Ovary (tissue), 9 donors: ENCODE results near the gene RYR3. TPM values are rescaled to one million over a fixed set of nuclear protein-coding genes. Genes with fewer than 3 reads are reported as not detected.

Experiments
- DNase-seq, 5 donors: peaks; one replicate each; pipeline ENCODE4 v3.0.0-alpha.2; 2019 to 2020
- H3K27ac ChIP-seq, 2 donors: fragments of 200-600 bp; one replicate each; pipeline versions ENCODE4 v1.5.1 to v1.8.0; 2019 to 2022
- H3K27me3 ChIP-seq: fragments of 200-600 bp; one replicate; pipeline ENCODE4 v1.8.0; 2022
- H3K36me3 ChIP-seq: fragments of 200-600 bp; sonication (generic); one replicate; pipeline ENCODE4 v1.5.1; 2019
- H3K4me1 ChIP-seq: one replicate; pipeline ENCODE4 v1.8.1; 2013; ENCODE audit warnings: mild to moderate bottlenecking, moderate library complexity; ENCODE audit not compliant: insufficient read depth
- H3K4me3 ChIP-seq: fragments of 200-600 bp; sonication (generic); one replicate; pipeline ENCODE4 v1.5.1; 2017
- H3K9me3 ChIP-seq, 2 donors: fragments of 200-600 bp in 1 of 2; sonication (generic) in 1 of 2; one replicate each; pipeline versions ENCODE4 v1.5.1 to v1.8.1; 2013 to 2019; ENCODE audit warnings: mild to moderate bottlenecking in 1 of 2, moderate library complexity in 1 of 2
- CTCF ChIP-seq, 3 donors: fragments of 450-650 bp in 2 of 3; fragments of 200-600 bp in 1 of 3; IDR thresholded peaks; one replicate each; pipeline versions ENCODE4 v1.5.1 to v1.8.0; 2016 to 2022; ENCODE audit warnings: antibody characterized with exemption in 3 of 3, mild to moderate bottlenecking in 1 of 3
- EP300 ChIP-seq: sonication (generic); formaldehyde crosslinking; IDR thresholded peaks from one replicate; pipeline ENCODE4 v1.6.1; 2017; ENCODE audit warnings: antibody characterized with exemption
- POLR2A ChIP-seq: fragments of 450-650 bp; IDR thresholded peaks from one replicate; pipeline ENCODE4 v1.6.1; 2017; ENCODE audit warnings: antibody characterized with exemption, mild to moderate bottlenecking, moderate library complexity
- WGBS, 3 donors: extraction: QIAGEN DNeasy Blood & Tissue Kit in 1 of 3; methylation state at CpG; one replicate each; pipeline versions ENCODE4 v1.1.5 to v1.1.7; 2013 to 2017; 5-methylcytosine and 5-hydroxymethylcytosine counted together
- intact Hi-C, 4 donors: fragments of 100-400 bp; cut with DNase I; formaldehyde crosslinking; loops; one replicate each; pipeline versions ENCODE4 v1.11.0 to v1.15.1; 2022 to 2023
- polyA plus RNA-seq, 2 donors: library from polyadenylated mRNA; stranded (reverse); fragments of 200-250 nt in 1 of 2; fragments of 350-450 nt in 1 of 2; fragmentation: Illumina TruSeq in 1 of 2; extraction: RNeasy Lipid Tissue Mini Kit (QIAGEN cat#74804) in 1 of 2; gene quantifications; one replicate each; pipeline ENCODE4 v1.2.3, GENCODE V29; 2013 to 2014
- total RNA-seq, 7 donors: library from RNA; depleted of rRNA in 2 of 7; stranded (reverse); fragments of >200 nt in 2 of 7; fragmentation: NEBNext Ultra II Directional in 3 of 7; extraction: Animal tissue kit (Norgen Biotek cat#: 25700) in 3 of 7; gene quantifications; one replicate each; pipeline versions ENCODE4 v1.1.0 to v1.2.4, GENCODE V29; 2016 to 2023
- donor health status: DM: no; HTN: no; CAD: no; lungs with moderate emphysema.
- donor health status: DM: no; HTN: no; CAD: no.
- donor health status: Bipolar disorder and iron deficiency.
- donor health status: DM: yes; HTN: yes; CAD: no.
- donor health status: DM: no; HTN: no; CAD: no.
- donor health status: DM: yes; HTN: yes; CAD: no.

The RYR3 gene
- total and polyA plus RNA-seq, 9 donors, result 0.52 to 6.0 (median 0.96) TPM

- Histone ChIP-seq H3K27me3 (no peaks in the 10 kb centered on the region), H3K4me1 (no peaks in the 10 kb centered on the region), H3K27ac (no peak overlapping the region), H3K9me3 (no peaks in the 10 kb centered on the region), H3K36me3 (no peaks in the 10 kb centered on the region), H3K4me3 (no peak overlapping the region)
- WGBS, 3 donors, result 95 to 98% (median 97%) methylated on average over 2 of the region's 2 CpGs
- TF ChIP-seq EP300 (no peak), POLR2A (no peak), CTCF (IDR thresholded peaks at IDR 0.05) (no peak)
- intact Hi-C loops, result no loop called here
- no peak for DNase-seq
Observed at GRCh38 chr15:33871980-33872379, 561.2 kb downstream of the RYR3 start.

GRCh38 chr15:33872416-33873106 lies 561.8 kb downstream of the RYR3 start:
- TF ChIP-seq CTCF (IDR thresholded peaks at IDR 0.05) (no peak), EP300 (no peak), POLR2A (no peak)
- Histone ChIP-seq H3K27ac (no peak overlapping the region), H3K27me3 (no peaks in the 10 kb centered on the region), H3K9me3 (no peaks in the 10 kb centered on the region), H3K36me3 (no peaks in the 10 kb centered on the region), H3K4me3 (no peak overlapping the region), H3K4me1 (no peaks in the 10 kb centered on the region)
- intact Hi-C loops, result no loop called here
- no peak for DNase-seq
- 73 to 80% (median 80%) methylated on average over 13 of the region's 13 CpGs for WGBS, 3 donors

GRCh38 chr15:33874156-33874555 lies 563.4 kb downstream of the RYR3 start:
- H3K36me3 ChIP-seq, result no peaks in the 10 kb centered on the region
- no peaks in the 10 kb centered on the region for H3K27me3 ChIP-seq
- H3K27ac ChIP-seq, result no peak overlapping the region
- intact Hi-C loops, result no loop called here
- H3K4me3 ChIP-seq, result no peak overlapping the region
- no peaks in the 10 kb centered on the region for H3K4me1 ChIP-seq
- WGBS, 3 donors, result 87 to 97% (median 90%) methylated on average over 2 of the region's 2 CpGs
- DNase-seq, result no peak
- H3K9me3 ChIP-seq, result no peaks in the 10 kb centered on the region
- TF ChIP-seq EP300 (no peak), CTCF (IDR thresholded peaks at IDR 0.05) (no peak), POLR2A (no peak)

- no peak overlapping the region for H3K4me3 ChIP-seq
- no peaks in the 10 kb centered on the region for H3K9me3 ChIP-seq
- 92 to 99% (median 92%) methylated on average over 2 of the region's 2 CpGs for WGBS, 3 donors
- intact Hi-C loops, result no loop called here
- H3K4me1 ChIP-seq, result no peaks in the 10 kb centered on the region
- H3K27ac ChIP-seq, result no peak overlapping the region
- H3K36me3 ChIP-seq, result no peaks in the 10 kb centered on the region
- no peak for DNase-seq
- TF ChIP-seq CTCF (IDR thresholded peaks at IDR 0.05) (no peak), EP300 (no peak), POLR2A (no peak)
- H3K27me3 ChIP-seq, result no peaks in the 10 kb centered on the region
Observed at GRCh38 chr15:33882921-33883320, 572.2 kb downstream of the RYR3 start.
